DMS153 treated with DMSO at 0.1 percent for 48 hours (cell line): ENCODE data around the gene OR4F6.
"Not testable (repeated sequence)": the region's sequence is repeated elsewhere in the genome, so short reads cannot be mapped to it uniquely, and the experiment has no call there.

Source experiments
- DNase-seq: peaks from one replicate; lab custom pipeline; 2025; ENCODE audit not compliant: unreplicated experiment; lab: John Stamatoyannopoulos, UW

The OR4F6 gene, protein sequence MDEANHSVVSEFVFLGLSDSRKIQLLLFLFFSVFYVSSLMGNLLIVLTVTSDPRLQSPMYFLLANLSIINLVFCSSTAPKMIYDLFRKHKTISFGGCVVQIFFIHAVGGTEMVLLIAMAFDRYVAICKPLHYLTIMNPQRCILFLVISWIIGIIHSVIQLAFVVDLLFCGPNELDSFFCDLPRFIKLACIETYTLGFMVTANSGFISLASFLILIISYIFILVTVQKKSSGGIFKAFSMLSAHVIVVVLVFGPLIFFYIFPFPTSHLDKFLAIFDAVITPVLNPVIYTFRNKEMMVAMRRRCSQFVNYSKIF

DNA sequence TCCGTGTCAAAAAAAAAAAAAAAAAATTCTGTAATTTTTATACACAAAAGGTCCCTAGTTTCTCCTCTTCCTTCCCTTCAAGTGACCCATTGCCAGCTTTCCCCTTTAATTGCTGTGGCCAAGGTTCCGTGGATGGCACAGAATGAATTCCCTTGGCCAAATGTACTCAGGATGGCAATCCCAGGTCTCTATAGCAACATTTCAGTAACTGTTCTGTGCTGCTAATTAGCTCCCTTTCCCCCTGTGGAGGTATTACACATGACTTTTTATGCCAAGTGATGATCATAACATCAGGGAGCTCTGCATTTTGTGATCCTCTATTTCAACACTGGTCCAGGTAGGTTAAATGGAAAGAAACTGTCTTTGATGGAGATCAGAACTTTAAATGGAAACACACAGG, at the start of gene OR4F6:
Gene OR4F6, plus strand, starts transcription at position 301 of the 400 bp plus-strand sequence. CDS start 2,211 bp downstream, outside the sequence.
- no peak for DNase-seq

GRCh38 chr15:101764669-101765339, 38.5 kb upstream of the OR4F6 start:
- DNase-seq: not testable (repeated sequence)

DNA sequence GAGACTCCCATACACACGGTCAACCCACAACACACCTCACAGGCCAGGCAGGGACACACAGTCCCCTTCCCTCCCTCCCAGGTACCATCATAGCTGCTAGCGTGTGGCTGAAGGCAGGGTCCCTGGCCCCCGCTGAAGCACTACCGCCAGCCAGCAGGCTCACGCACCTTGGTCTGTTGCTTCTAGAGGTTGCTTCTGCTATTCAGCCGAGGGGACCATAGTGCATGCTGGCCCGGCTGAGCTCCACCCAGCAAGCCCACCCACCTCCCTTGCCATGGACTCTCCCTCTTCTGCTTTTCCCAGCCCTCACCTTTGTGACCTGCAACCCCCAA, 38.0 kb upstream of the OR4F6 start:
- not testable (repeated sequence) for DNase-seq

DNA sequence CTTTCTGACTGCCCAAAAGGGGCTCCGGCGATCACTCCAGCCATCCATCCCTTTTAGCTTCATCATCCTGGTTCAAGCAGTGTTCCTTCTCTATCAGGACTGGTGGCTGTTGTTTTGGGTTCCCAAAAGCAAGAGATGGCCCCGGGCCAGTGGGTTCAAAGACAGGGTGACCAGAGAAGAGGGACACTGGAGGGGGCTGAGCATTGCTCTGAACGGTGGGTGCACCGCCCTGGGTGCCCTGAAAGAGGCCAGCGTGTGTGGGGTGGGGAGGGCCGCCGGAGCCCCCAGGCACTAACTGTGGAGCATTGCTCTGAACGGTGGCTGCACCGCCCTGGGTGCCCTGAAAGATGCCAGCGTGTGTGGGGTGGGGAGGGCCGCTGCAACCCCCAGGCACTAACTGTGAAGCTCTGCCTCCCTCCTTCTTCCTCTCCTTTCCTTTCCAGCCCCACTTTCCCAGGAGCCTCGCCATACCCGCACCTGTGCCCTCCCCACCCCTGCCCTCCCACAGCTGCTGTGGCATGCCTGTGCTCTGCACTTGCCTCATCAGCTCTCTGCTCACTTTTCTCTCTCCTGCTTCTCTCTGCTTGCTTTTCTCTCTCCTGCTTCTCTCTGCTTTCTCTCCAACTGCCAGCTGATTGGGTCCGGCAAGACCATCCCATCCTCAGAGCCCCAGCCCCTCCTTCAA, 37.4 kb upstream of the OR4F6 start:
- no peak for DNase-seq

DNA sequence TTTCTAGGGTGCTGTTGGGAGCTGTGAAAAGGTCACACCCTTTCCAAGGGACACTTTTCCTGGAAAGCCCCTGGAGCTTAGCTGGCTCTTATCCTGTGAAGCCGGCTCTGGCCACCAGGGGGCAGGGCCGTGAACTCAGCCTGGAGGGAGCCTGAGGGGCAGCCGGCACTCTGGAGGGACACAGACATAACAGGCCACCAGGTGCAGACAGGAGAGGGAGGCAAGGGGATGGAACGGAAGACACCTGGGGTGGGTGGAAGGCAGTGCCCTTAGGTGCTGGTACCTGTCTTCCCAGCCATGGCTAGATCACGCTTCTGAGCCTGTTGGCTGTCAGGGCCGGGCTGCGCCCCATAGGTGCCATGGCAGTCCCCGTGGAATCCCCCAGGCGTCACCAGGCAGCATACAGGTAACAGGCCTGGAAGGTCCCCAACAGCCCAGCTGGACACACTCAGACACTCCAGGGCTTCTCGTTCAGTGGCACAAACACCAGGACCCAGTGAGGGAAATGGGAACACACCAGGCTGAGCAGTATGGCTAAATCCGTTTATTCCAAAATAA, 36.1 kb upstream of the OR4F6 start:
- not testable (repeated sequence) for DNase-seq

GRCh38 chr15:101772921-101773320, 30.4 kb upstream of the OR4F6 start:
- DNase-seq: no peak

- DNase-seq: no peak
Measured at GRCh38 chr15:101773496-101774100, 29.7 kb upstream of the OR4F6 start.

DNA sequence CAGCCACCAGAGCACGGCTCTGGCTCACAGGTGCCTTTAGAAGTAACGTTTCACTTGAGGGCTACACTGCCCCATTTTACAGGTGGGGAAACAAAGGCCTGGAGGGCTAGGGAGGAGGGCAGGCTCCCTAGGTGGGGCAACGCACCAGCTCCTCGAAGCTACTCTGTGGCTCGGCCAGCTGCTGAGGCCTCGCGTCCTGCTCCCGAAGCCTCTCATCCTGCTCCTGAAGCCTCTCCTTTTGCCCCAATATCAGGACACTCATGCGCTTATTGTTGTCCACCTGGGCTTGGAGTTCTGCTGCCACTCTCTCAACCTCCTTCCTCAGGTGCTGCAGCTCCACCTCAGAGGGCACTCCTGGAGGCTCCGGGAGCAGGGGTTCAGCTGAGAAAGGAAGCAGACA, 28.2 kb upstream of the OR4F6 start:
- DNase-seq: no peak

GRCh38 chr15:101778576-101778975, 24.7 kb upstream of the OR4F6 start:
- DNase-seq: not testable (repeated sequence)

- DNase-seq: not testable (repeated sequence)
Measured at GRCh38 chr15:101780225-101780624, 23.1 kb upstream of the OR4F6 start.

GRCh38 chr15:101781928-101782327, 21.4 kb upstream of the OR4F6 start:
- no peak for DNase-seq

DNA sequence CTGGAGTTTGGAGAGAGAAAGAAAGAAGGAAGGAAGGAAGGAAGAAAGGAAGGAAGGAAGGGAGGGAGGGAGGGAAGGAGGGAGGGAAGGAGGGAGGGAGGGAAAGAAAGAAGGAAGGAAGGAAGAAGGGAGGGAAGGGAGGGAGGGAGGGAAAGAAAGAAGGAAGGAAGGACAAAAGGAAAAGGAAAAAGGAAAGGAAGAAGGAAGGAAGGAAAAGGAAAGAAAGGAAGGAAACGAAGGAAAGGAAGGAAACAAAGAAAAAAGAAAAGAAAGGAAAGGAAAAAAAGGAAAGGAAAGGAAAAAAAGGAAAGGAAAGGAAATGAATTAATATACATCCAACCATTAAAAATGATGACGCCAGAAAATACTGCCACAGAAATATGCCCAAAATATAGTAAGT, 18.7 kb upstream of the OR4F6 start:
- DNase-seq: no peak

DNA sequence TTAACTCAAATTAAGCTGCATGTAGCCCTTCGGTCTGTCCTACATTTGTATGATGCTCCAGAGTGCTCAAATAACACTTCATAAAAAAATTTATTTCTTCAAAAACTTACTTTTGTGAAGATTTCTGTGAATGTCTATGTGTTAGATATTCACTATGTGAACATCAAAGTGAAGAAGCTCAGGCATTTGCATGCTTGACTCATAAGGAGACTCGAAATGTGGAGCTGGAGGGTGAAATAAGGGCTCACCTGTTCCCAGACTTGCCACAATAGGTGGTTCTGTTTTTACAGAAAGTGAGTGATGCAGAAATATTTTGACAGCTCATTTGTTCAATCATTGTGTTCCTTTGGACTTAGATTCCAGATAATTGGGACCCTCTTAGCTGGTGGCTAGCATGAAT, 16.9 kb upstream of the OR4F6 start:
- DNase-seq: not testable (repeated sequence)

DNA sequence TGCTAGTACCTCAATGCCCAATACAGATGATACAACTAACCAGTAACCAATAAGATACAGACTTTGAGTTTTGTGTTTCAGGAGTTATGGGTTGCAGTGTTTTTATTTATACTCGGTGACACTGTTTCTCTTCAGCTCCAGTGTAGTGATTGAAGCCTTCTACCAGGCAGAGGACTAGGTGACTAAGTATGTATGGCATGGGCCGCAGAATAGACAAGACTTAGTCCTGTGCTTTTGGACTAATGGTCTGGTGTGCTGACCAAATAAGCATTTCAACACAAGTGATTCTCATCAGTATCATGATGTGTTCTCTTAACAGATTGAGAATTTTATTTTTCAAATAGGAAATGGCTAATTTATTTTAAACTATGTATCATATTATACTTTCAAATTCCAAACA, 15.3 kb upstream of the OR4F6 start:
- DNase-seq: not testable (repeated sequence)

GRCh38 chr15:101788503-101789269, 14.6 kb upstream of the OR4F6 start:
- DNase-seq: not testable (repeated sequence)

GRCh38 chr15:101790748-101791147, 12.6 kb upstream of the OR4F6 start:
- not testable (repeated sequence) for DNase-seq

GRCh38 chr15:101793981-101794380, 9.3 kb upstream of the OR4F6 start:
- DNase-seq: not testable (repeated sequence)

- DNase-seq: no peak
Measured at GRCh38 chr15:101795455-101795854, 7.9 kb upstream of the OR4F6 start.

DNA sequence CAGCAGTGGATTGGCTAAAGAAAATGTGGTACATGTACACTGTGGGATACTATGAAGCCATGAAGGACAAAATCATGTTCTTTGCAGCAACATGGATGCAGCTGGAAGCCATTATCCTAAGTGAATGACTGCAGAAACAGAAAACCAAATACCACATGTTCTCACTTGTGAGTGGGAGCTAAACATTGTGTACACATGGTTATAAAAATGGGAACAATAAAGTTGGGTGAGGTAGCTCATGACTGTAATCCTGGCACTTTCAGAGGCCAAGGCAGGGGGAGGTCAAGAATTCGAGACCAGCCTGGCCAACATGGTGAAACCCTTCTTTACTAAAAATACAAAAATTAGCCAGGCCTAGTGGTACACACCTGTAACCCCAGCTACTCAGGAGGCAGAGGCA, 3.6 kb upstream of the OR4F6 start:
- DNase-seq: no peak

DNA sequence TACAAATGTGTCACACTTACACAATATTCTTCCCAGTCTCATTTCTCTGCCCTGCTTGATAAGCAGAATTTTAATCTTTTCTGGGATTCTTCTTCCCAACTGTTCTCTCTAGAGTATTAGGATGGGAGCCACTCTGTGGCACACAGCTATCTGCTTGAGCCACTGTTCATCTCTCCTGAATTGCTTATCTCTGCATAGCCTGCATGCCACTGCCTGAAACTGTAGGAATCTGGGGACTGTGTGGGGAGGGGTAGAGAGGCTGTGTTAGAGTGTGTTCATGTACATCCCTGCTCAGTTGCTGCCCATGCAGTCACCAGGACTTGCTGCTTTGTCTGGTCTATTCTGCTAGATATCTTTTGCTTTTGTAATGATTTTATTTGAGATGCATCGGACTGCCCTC, 2.3 kb upstream of the OR4F6 start:
- DNase-seq: no peak

DNA sequence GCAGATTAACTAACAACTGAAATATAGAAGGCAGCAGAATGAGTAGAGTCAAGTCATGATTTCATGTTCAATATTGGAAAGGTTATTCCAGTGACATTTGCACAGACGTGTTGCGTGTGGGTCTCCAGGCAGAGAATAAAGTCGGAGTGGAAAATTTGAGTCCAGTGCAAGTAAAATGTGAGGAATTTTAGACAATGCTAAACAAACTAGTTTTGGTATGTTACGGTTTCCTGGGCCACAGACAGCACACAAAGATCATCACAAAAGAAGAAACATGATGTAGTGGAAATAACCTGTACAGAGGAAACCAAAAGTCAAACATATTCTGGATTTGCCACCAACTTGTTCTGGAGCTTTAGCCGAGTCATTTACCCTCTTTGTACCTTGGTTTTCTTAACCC, 367 bp downstream of the OR4F6 start:
- no peak for DNase-seq
